GM18873 (cell line): ENCODE results near the gene KLF13.

ENCODE experiments used
- ATAC-seq: cut with Tn5 transposase; IDR thresholded peaks from one replicate; pipeline ENCODE4 v1.9.1; 2021; ENCODE audit warnings: mild to moderate bottlenecking, moderate library complexity, moderate number of reproducible peaks; ENCODE audit not compliant: unreplicated experiment, low FRiP score

The KLF13 gene

DNA sequence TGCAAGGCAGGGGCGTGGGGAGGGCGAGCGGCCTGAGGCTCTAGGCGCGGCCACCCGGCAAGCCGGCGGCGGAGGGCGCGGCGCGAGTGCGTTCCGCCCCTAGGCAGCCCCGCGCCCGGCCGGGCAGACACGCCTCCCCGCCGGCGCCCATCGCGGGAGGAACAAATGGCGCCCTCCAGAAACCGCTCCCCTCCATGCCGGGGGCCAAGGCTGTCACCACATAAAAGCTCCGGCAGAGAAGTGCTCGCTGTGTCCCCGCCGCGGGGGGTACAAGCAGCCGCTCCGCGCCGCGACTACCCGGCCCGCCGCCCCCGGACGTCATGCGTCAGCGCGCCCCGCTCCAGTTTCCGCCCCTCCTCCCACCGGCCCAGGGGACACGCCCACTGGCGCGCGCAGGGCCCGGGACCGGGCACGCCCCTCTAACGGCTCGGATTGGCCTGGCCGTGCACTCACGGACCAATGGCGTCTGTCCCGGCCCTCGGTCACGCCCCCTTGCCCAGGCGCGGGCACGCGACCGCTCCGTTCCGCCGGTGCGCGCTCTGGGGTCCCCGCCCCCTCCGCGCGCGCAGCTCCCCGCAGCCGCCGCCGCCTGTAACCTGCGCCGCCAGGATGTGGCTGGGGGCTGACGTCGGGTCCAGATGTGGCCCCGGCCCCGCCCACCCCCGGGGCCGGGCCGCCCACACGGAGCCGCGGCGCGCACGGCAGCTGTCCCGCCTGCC is at the start of gene KLF13:
Gene KLF13, plus strand, starts transcription at position 680 of the 719 bp plus-strand sequence. CDS start 378 bp downstream, outside the sequence.
- peak; percentile 56 for ATAC-seq

- no peak for ATAC-seq
These were observed 49.1 kb upstream of the KLF13 start for GRCh38 chr15:31277335-31278060.

GRCh38 chr15:31278061-31278445 is 48.6 kb upstream of the KLF13 start:
- ATAC-seq = no peak

- ATAC-seq = no peak
These were observed 48.0 kb upstream of the KLF13 start for GRCh38 chr15:31278544-31279220.

DNA sequence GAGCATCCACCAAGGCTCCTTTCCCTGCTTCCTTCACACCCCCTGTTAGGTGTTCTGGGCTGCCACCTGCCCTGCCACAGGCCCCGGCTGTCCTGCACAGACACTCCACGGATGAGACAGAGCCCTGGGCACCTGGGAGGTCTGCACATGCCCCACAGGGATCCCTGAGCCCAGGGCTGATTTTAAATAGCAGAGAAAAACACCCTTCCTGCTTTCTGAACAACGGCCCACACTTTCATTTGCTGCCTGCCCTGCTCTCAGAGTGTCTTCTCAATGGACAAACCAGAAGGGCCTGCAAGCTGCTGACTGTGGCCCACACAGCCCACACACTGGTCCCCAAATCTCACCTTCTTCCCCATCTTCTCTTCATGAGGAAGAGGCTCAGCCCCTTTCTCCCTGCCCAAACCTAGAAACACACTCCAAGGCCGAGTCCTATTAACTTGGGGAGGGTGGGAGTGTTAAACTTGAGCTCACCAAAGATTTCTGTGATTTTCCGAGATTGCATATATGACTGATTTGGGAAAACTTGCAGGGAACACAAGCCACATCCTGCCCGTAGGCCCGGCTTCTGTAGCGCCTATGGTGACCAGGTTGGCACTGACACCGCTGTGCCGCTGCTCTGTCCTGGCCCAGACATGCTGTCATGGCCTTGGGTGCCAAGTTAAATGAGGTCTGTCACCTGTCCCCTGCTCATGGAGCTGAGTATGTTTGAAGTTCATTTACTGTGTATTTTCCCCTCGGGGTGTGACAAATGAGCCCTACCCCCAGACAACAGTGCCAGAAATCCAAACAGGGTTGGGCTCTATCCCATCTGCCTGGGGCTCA is 47.2 kb upstream of the KLF13 start:
- no peak for ATAC-seq

DNA sequence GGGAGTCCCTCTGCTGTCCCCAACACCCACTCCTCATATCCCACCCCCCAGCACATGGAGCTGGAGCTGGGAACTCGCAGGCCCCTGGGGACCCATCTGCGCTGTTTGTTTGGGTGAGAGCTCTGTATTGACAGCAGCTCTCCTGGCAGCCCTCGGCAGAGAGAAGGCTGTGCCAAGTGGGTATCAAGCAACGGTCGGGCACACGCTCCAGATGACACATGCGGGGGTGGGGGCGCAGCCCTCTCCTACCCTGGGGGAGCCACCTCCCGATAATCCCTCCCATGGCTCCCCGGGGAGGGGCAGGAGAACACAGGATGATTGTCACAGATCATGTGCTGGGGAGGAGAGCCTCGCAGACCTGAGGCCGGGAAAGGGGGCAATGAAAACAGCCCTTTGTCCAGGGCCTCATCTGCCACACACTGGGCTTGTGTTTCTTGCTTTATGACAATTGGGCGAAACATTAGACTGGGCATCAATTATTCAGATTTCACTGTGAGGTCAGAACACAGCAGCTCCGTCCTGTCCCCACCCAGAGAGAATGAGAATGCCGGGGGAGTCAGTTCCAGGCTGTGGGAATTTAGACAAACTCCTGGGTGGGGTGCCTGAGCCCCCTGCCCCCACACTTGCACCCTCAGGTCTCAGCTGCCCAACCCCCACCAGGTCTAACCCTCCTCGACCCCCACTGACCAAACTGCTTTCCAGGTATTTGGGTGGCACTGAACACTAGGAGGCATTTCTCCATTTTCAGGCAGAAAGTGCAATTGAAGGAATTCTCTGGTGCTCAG is 46.4 kb upstream of the KLF13 start:
- ATAC-seq = no peak

GRCh38 chr15:31280831-31281216 is 45.8 kb upstream of the KLF13 start:
- ATAC-seq = no peak

DNA sequence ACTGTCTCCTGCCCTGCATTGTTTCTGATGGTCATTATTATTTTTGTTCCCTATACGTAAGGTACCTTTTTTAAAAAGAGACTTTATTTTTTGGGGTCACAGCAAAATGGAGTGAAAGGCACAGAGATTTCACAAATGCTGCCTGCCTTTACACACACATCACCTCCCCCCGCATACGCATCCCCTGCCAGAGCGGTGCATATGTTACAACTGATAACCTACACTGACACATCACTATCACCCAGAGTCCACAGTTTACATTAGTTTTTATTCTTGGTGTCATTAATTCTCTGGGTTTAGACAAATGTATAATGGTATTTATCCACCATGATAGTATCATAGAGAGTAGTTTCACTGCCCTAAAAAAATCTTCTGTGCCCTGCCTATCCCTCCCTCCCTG is 43.6 kb upstream of the KLF13 start:
- ATAC-seq = no peak

DNA sequence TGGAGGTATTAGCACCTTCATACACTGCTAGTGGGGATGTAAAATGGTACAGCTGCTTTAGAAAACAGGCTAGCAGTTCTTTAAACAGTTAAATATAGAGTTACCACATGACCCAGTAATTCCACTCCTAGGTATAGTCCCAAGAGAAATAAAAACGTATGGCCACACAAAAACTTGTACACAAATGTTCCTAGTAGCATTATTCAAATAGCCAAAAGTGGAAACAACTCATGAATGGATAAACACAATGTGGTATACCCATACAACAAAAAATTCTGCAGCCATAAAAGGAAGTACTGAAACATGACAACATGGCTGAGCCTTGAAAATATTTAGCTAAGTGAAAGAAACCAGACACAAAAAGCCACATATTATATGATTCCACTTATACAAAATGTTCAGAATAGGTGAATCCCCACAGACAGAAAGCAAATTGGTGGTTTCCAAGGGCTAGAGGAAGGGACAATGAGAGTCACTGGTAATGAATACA is 40.8 kb upstream of the KLF13 start:
- peak; percentile 69 for ATAC-seq

DNA sequence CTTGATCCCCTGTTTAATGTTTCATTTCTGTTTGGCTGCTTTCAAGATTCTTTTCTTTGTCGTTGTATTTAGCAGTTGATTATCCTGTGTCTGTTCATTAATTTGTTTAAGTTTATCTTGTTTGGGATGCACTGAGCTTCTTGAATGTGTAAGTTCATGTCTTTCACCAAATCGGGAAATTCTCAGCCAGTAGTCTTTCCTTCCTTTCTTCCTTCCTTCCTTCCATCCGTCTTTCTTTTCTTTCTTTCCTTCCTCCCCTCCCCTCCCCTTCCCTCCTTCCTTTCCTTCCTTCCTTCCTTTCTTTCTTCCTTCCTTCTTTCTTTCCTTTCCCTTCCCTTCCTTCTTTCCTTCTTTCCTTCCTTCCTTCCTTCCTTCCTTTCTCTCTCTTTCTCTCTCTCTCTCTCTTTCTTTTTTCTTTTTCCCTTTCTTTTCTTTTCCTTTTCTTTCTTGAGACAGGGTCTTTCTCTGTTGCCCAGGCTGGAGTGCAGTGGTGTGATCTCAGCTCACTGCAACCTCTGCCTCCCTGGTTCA is 35.5 kb upstream of the KLF13 start:
- no peak for ATAC-seq

GRCh38 chr15:31292391-31293015 is 34.1 kb upstream of the KLF13 start:
- ATAC-seq = no peak

DNA sequence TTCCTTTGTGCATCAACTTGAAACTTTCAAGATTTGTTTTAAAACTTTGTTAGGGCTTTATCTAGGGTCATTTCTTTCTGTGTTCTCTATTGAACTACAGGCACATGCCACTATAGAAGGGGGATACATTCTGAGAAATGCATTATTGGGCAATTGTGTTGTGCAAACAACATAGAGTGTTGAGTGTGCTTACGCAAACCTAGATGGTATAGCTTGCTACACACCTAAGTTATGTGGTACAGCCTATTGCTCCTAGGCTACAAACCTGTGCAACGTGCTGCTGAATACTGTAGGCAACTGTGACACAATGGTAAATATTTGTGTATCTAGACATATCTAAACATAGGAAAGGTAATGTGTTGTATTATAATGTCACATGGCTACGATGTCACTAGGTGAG is 33.0 kb upstream of the KLF13 start:
- no peak for ATAC-seq

- ATAC-seq = no peak
These were observed 32.6 kb upstream of the KLF13 start for GRCh38 chr15:31294067-31294466.

DNA sequence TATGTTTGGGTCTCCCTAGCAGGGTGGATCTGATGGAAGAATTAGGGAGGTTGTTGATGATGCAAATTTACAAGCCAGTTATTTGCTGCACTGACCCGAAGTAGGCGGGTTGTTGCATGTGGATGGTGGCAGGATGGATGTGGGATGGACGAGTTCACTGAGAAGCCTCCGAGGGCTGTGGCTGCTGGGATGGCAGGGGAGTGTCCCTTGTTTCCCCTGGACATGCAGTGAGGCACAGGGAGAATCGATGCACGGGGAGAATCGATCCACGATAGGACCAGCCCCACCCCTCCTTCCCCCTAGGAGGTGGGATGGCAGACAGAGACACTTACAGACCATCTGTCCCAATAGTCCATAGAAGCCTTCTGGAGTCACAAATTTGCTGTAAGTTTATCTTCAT is 31.0 kb upstream of the KLF13 start:
- ATAC-seq = no peak

GRCh38 chr15:31296219-31296645 is 30.4 kb upstream of the KLF13 start:
- ATAC-seq = no peak

DNA sequence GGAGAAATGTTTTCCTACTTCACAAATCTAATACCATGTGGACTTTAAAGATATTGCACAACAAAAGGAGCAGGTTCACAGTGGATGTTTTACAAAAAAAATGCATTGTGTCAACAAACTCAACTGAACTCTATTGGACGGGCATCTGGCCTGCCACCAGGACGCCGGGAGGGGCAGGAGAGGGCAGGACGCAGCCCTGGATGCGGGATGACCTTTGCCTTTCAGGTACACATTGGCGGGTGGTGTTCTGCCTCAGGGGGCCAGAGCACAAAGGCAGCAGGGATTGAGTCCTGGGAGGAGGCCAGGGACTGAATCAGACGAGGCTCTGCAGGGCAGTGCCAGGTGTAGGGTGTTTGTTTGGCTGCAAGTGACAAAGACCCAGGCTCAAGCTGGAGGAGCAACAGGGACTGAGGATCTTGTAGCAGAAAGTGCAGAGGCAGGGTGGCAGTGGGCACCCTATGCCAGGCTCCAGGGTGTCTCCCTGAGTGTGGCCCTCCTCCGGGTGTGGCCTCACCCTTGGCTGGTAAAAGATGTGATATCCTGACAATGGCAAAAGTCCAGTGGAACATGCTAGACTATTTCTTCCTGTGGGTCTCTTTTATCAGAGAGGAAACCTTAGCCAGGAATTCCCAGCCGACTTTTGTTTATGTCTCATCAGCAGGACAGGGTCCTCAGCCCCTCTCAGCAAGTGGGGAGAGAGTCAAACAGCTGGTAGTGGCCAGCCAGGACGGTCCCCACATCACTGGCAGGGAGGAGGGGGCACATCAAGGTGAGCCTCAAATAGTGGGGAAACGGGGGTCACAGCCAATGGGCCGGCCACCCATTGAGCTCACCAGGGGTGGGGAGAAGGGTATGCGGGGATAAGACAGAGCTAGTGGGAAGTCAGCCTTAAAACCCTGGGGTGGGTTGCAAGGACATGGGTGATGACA is 29.7 kb upstream of the KLF13 start:
- no peak for ATAC-seq

GRCh38 chr15:31297575-31298456 is 28.8 kb upstream of the KLF13 start:
- ATAC-seq = no peak
